GM21723 (cell line): ENCODE results near the gene LGALS3BP.

Experiments
- ATAC-seq: cut with Tn5 transposase; IDR thresholded peaks from one replicate; pipeline ENCODE4 v1.9.1; 2021; ENCODE audit warnings: mild to moderate bottlenecking, moderate library complexity; ENCODE audit not compliant: unreplicated experiment

Gene LGALS3BP

GRCh38 chr17:78999947-79000395, 20.2 kb upstream of the LGALS3BP start:
- ATAC-seq: no peak

- ATAC-seq: no peak
Observed at GRCh38 chr17:78999056-78999768, 19.5 kb upstream of the LGALS3BP start.

GRCh38 chr17:78998311-78999055, 18.8 kb upstream of the LGALS3BP start:
- ATAC-seq: no peak

- no peak for ATAC-seq
Observed at GRCh38 chr17:78997881-78998280, 18.2 kb upstream of the LGALS3BP start.

- ATAC-seq: no peak
Observed at GRCh38 chr17:78997231-78997741, 17.6 kb upstream of the LGALS3BP start.

GRCh38 chr17:78996781-78997201, 17.1 kb upstream of the LGALS3BP start:
- ATAC-seq: no peak

- ATAC-seq: no peak
Observed at GRCh38 chr17:78995761-78996451, 16.2 kb upstream of the LGALS3BP start.

GRCh38 chr17:78995022-78995760, 15.5 kb upstream of the LGALS3BP start:
- no peak for ATAC-seq

- no peak for ATAC-seq
Observed at GRCh38 chr17:78993981-78994671, 14.4 kb upstream of the LGALS3BP start.

- ATAC-seq: no peak
Observed at GRCh38 chr17:78993241-78993956, 13.7 kb upstream of the LGALS3BP start.

- no peak for ATAC-seq
Observed at GRCh38 chr17:78992542-78993212, 13.0 kb upstream of the LGALS3BP start.

GRCh38 chr17:78991906-78992532, 12.3 kb upstream of the LGALS3BP start:
- ATAC-seq: no peak

- ATAC-seq: no peak
Observed at GRCh38 chr17:78991017-78991738, 11.5 kb upstream of the LGALS3BP start.

- no peak for ATAC-seq
Observed at GRCh38 chr17:78990349-78991016, 10.8 kb upstream of the LGALS3BP start.

GRCh38 chr17:78988152-78988551, 8.4 kb upstream of the LGALS3BP start:
- ATAC-seq: no peak

- no peak for ATAC-seq
Observed at GRCh38 chr17:78986649-78987328, 7.1 kb upstream of the LGALS3BP start.
